ENCODE data around the gene CFAP46.
"Not testable (repeated sequence)": the region's sequence is repeated elsewhere in the genome, so short reads cannot be mapped to it uniquely, and the experiment has no call there.

Gene CFAP46

GRCh38 chr10:132803416-132804210 lies 138.8 kb downstream of the CFAP46 start:
- DNase-seq: no peak

GRCh38 chr10:132802694-132803320 lies 139.6 kb downstream of the CFAP46 start:
- no peak for DNase-seq

DNA sequence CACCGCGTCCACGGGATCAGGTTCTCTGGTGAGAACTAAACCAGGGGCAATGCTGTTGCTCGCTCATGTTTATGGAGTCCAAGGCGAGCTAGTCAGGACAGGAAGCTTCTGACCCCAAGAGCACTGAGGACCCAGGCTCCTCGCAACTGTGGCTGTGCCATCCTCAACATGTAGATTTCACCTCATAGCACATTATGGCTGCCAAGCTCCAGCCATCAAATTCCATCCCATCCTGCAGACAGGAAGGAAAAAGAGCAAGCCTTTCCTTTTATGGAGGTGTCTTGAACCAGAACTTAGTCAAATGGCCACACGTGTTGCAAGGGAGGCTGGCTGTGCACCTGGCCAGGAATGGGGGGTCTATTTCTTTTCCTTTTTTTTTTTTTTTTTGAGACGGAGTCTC lies 140.3 kb downstream of the CFAP46 start:
- DNase-seq: no peak

- no peak for DNase-seq
Observed at GRCh38 chr10:132799865-132800264, 142.5 kb downstream of the CFAP46 start.

- DNase-seq: no peak
Observed at GRCh38 chr10:132798876-132799275, 143.5 kb downstream of the CFAP46 start.

GRCh38 chr10:132798403-132798802 lies 144.0 kb downstream of the CFAP46 start:
- DNase-seq: no peak

GRCh38 chr10:132797986-132798385 lies 144.4 kb downstream of the CFAP46 start:
- DNase-seq: not testable (repeated sequence)

DNA sequence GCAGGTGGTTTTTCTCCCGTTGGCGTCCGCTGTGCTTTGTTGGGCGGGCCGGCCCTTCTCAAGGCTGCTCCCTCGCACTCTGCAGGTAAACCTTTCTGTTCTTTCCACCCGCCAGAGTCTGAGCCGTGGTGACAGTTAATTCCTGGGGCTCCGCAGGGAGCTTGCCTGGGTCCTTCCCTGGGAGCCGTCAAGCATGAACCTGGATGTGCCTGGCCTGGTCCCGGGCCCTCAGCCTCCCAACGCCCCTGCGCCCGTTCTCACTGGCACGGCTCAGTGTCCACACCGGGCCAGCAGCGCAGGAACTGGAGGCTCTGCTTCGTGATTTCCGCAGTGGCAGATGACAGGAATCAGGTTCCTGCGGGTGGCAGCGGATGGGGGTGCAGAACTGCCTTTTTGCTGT lies 145.5 kb downstream of the CFAP46 start:
- no peak for DNase-seq

- DNase-seq: peak; percentile 20
Observed at GRCh38 chr10:132793871-132794849, 148.2 kb downstream of the CFAP46 start.

- no peak for DNase-seq
Observed at GRCh38 chr10:132793213-132793612, 149.2 kb downstream of the CFAP46 start.

GRCh38 chr10:132792796-132793195 lies 149.6 kb downstream of the CFAP46 start:
- DNase-seq: no peak

DNA sequence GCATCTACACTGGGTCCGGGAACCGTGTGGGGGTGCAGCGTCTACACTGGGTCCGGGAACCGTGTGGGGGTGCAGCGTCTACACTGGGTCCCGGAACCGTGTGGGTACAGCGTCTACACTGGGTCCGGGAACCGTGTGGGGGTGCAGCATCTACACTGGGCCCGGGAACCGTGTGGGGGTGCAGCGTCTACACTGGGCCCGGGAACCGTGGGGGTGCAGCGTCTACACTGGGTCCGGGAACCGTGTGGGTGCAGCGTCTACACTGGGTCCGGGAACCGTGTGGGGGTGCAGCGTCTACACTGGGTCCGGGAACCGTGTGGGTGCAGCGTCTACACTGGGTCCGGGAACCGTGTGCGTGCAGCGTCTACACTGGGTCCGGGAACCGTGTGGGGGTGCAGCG lies 150.3 kb downstream of the CFAP46 start:
- DNase-seq: not testable (repeated sequence)

- no peak for DNase-seq
Observed at GRCh38 chr10:132790934-132791829, 151.2 kb downstream of the CFAP46 start.

- DNase-seq: no peak
Observed at GRCh38 chr10:132790470-132790869, 151.9 kb downstream of the CFAP46 start.

DNA sequence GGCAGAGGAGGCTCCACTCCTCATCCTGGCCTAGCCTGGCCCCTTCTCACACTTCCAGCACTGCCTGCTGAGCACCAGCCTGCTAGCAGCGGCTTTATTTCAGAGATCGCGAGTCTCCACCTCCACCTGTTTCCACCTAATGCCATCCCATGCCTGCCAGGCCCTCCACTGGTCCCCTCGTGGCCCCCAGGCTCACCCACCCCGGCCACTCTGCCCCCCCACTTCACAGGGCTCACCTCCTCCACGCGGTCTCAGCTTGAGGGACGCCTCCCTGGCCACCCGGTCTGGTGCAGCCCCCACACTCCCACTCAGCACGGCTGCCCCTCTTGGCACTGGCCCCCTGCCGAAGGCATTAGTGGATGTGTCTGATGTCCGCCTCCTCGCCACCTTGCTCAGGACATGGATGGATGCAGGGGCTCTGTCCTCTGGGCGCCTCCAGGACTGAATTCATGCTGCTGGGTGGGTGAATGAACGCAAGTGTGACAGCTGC lies 152.7 kb downstream of the CFAP46 start:
- no peak for DNase-seq

DNA sequence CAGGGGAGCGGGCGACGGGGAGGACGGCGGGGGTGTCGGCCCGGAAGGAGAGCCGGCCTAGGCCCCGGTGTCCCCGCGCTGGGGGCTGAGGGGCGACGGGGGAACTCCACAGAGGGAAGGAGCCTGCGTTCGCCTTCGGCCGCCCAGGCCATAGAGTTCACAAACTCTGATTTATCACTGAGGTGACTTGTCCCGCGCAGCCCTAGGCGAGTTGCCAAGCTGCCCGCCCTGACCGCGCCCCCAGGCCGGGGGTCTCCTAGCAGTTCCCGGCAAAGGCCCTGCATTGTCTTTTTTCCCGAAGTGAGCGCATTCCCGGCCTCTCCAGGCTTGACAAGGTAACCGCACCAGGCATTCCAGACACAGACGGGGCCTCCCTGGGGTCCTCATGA lies 153.5 kb downstream of the CFAP46 start:
- DNase-seq: no peak

GRCh38 chr10:132788180-132788830 lies 154.1 kb downstream of the CFAP46 start:
- peak; percentile 7 for DNase-seq

DNA sequence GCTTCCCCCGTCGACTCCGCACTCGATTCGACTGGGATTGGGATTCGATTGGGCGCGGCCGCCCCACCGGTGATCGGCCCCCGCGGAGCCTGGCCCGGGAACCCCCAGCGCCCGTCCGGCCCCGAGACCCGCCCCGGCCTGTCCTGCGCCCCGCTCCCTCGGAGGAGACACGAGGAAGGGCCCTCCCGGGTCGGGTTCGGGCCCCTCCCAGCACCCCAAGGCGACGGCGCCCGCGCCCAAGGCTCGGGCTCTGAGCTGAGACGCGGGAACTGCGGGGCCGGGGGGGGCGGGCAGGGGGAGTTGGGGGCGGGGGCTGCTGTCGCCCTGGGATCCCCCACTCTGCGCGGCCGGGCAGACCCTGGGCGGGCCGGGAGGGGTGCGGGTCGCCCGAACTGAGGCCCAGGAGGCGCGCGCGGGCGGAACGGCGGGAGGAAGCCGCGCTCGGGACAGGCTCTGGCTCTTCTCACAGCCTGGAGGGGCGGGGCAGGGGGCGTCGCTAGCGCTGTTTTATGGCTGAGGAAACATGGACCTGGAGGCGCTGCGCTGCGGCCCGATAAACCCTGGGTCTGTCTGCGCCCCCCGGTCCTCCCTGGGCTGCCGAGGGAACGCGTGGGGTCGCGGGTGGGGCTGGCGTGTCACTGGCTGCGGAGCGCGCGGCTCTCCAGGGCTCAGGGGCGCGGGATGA lies 154.7 kb downstream of the CFAP46 start:
- no peak for DNase-seq

DNA sequence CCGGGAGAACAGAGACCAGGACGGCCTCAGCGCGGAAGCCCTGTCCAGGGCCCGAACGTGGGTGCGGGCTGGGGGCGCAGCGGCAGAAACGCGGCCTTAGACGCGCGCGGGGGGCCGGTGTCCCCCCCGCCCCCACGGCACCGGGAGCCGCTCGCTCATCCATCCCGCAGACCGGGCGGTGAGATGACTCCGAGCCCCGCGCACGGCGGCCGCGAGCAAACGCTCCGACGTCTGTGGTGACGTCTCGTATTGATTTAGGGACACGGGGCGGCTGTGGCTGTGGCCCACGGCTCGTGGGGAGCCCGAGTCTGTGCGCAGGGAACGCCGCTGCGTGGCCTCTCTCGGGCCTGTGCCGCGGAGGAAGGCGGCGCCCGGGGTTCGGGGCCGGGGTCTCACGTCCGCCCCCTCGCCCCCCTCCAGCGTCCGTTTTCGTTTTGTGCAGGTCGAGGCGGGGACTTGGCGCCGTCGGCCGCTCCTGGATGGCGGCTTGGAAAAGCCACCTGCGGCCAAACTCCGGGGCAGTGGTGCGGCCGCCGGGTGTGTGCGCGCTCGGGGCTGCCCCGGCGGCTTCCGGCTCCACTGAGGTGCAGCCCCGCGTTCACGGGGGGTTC lies 155.4 kb downstream of the CFAP46 start:
- no peak for DNase-seq

DNA sequence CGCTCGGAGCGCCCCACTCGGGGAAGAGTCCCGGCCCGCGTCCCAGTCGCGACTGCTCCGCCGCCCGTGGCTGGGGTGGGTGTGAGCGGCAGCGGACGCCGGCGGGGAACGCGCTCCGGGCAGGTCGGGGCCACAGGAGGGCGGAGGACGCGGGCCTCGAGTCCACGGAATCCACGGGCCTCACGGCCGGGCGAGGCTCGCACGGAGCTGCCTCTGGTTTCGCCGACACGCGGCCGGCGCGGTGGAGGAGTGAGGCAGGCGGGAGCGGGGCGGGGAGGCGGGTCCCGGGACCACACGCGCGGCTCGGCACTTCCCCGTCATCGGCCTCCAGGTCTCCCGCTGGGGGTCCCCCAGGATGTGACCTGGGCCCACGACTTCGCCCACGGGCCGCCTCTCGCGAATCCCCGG lies 155.9 kb downstream of the CFAP46 start:
- DNase-seq: no peak

Measured in fibroblast of skin of right quadriceps (primary cell).